GM18951 (cell line): ENCODE data around the gene EMD.
A peak's percentile ranks its signal among the peaks of the same experiment; 100 is the strongest.

Source experiments
- POLR2A ChIP-seq: IDR thresholded peaks from 4 replicates; pipeline ENCODE4 v1.6.1; 2011; ENCODE audit warnings: mild to moderate bottlenecking; ENCODE audit not compliant: insufficient read length, insufficient read depth; ENCODE audit errors: extremely low read depth
- in situ Hi-C: fragments of 300-500 bp; cut with MboI; formaldehyde crosslinking; loops from one replicate; pipeline ENCODE4 v1.12.0; 2022; ENCODE audit warnings: low sequenced_read_pairs, mixed read lengths, inconsistent platforms; ENCODE audit not compliant: unreplicated experiment

The EMD gene

DNA sequence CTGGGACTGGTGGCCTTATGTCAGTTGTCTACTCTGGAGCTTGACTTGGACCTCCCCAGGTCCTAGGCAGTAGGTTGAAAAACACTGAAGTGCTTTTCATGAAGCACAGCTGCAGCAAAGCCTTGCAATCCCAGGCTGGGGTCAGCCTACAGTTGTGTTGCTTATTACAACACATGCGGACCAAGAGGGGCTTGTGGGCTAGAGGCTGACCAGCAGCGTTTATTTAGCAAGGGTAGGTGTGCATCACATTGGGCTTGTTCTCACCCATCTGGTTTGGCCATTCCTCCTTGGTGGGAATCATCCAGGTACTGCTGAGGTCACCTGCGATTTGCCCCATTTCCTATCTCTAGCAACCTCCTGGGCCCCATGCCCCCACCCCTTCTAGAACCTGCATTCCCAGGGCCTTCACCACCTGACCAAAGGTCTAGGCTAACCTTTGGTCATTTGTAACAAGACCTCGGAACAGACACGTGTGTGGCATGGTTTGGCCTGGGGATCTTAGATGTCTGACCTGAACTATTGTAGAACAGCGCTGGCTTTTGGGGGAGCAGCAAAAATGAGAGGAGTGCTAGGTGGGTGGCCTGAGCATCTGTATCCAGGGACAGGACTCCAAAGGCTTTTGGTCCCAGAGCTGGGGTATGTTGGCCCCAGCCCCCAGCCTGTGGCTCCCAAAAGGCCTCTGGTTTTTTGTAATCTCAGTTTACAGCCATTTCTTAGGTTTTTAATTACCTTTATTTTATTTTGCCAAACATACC is 22.1 kb downstream of the EMD start:
- in situ Hi-C loops, result no loop called here
- peak; percentile 49 for TF ChIP-seq POLR2A

DNA sequence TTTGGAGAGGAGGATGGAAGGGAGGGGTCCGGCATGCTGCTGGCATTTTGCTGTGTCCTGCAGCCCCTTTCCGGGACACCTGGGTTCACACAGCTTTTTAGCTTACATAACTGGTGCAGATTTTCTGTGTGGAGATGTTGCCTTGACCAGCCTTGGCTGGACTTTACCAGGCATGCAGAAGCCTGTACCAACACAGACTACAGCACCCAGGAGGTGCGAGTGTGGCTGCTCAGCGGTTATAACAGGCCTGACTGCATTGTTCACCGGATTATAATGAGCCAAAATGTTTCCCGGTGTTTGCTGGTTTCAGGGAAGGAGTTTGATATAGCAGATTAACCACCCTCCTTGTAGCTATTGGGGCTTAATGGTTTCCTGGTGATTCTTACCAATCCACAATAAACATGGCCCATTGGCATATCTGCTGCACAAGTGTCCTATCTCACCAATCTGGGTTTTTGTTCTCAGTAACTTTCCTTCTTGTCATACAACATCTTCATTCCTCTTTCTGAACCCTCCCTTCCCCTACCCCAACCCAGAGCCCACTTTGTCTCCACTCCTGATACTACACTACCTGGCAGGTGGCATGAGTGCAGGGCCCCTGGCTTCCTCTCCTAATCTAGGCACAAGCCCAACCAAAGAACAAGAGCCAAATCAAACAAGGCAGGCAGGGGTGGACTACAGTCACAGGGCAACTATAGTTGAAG is 23.0 kb downstream of the EMD start:
- in situ Hi-C loops, result no loop called here
- TF ChIP-seq POLR2A, result no peak

DNA sequence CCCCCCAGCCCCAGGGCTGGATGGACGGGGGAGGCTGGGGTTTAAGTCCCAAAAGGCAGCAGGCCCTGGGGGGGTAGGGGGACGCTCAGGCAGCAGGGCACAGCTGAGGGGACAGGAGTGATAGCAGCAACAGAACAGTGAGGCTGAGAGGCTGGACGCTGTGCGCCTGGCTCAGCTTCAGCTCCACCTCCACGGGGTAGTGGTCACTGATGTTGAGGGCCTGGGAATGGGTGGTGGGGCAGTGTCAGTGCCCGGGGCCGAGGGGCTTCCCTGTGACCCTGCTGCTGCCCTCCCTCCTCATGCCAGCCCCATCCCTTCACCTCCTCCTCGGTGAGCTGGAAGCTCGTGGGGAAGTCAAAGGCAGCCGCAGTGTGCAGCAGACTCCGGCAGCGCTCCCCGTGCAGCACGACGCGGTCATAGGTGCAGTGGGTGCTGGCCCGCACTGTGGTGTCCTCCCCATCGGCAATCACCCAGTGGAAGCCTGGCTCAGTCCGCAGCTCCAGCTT is 23.6 kb downstream of the EMD start:
- in situ Hi-C loops, result no loop called here
- no peak for TF ChIP-seq POLR2A

DNA sequence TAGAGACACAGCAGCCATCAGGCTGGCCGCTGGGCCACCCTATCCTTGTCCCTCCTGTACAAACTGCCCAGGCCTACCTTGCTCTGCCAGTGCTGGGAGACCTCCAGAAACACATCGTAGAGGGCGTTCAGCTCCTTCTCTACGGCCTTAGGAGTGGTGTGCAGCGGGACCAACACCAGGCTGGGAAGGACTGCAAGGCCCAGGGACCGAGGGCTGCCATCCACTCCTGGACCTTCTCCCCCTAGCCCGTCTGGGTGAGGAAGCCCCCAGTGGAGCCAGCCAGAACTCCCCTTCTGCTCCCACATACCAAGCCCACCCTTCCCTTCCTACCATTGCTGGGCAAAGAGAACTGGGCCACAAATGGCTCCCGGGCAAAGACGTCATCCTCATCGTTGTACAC is 24.1 kb downstream of the EMD start:
- no peak for TF ChIP-seq POLR2A
- in situ Hi-C loops, result no loop called here

DNA sequence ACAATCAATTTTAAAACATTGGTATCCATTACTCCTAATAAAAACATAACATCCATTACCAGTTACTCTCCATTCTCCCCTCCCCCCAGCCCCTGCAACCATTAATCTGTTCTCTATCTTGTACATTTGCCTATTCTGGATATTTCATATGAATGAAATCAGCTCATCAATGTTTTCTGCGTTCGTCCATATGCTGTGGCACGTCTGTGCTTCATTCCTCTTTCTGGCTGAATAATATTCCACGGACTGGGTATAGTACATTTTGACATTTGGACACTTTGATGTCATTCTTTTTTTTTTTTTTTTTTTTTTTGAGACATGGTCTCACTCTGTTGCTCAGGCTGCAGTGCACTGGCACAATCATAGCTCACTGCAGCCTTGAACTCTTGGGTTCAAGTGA is 24.8 kb downstream of the EMD start:
- in situ Hi-C loops, result no loop called here
- TF ChIP-seq POLR2A, result no peak

DNA sequence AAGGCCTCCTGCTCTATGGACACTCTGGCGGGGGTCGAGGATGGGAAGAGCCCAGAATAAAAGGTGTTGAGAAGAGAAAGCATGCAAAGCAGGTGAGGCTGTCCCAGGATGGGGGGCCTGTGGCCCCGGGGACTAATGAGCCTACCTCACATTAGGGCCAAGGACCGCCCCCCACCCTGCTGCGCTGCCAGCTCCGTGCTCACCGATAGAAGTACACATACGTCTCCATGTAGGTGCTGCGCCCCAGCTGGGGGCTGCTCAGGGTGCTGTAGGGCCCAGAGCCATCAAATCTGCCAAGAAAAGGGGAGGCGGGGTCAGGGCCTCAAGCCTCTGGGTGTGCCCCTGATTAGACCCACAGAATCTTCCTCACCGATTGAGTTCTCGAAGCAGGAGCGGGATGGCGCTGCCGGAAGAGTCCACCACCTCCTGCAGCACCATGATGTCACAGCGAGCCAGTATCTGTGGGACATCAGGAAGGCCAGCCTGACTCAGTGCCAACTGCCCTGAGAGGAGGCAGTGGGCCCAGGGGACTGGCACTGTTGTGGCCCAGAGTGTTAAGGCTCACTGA is 25.6 kb downstream of the EMD start:
- no peak for TF ChIP-seq POLR2A
- in situ Hi-C loops, result no loop called here

DNA sequence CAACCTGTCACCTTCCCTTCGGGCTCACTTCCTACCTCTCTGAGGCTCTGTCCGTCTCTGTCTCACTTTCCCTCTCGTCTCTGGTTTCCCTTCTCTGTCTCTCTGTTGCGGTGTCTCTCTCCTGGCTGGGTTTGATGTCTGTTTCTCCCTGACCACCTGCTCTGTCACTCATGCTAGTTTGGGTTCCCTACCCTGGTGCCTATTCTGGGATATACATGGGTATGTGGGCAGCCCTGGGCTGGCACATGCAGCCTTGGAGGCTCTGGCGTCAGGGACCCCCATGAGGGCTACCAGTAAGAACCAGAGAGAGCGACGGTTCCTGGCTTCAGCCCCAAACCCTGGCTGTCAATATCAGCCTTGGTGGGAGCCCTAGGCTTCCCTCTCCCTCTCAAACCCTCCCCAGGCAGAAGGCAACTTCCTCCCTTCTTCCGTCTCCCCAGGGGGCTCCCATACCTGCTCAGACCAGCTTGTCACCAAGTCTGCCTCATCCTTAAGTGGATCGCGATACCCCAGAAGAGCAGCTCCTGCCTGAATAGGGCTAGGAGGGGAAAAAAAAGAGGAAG is 29.6 kb downstream of the EMD start:
- TF ChIP-seq POLR2A, result peak; percentile 26
- in situ Hi-C loops, result no loop called here

DNA sequence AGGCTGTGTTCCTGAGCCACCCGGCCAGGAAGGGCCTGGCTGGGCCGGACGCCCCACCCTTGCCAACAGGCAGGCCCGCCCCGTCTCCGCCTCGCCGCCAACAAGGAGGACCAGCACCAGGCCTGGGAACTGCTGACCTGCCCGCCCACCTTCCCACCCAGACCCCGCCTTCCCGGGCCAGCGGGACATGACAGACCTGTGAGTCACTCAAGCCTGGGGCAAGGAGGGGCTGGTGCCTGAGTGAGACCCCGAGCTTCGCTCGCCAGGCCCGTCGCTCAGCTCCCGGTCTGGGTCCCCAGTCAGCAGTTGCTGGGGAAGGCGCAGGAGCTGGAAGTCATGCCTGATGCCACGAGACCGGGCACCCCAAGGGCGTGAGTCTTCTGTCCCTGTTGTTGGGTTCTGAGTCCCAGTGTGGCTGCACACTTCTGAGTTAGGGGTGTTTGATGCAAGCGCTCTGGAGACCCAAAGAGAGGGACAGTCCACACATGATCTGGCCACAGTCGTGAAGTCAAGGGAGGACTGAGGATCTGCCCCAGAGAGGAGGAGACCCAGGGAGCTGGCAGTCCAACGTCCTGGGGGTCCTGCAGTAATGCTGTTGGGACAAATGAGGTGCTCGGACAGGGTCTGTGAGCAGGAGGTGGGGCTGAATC is 30.3 kb downstream of the EMD start, which contains the start of gene DNASE1L1:
TSS of gene DNASE1L1 (minus strand) at position 33 of the 650 bp plus-strand sequence. CDS start 3,686 bp downstream, outside the sequence.
- TF ChIP-seq POLR2A, result peak; percentile 10
- in situ Hi-C loops, result no loop called here

DNA sequence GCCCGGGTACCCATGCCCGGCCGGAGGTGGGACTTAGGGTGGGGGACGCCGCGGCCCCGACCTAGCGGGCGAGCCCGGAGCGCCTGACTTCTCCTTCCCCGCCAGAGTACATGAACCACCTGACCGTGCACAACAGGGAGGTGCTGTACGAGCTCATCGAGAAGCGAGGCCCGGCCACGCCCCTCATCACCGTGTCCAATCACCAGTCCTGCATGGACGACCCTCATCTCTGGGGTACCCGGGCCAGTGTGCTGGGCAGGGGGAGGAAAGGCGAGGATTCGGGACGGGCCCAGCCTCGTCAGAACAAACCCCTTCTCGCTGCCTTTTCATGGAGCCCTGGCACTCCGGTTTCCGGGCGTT is 32.9 kb downstream of the EMD start:
- in situ Hi-C loops, result no loop called here
- TF ChIP-seq POLR2A, result peak; percentile 38

DNA sequence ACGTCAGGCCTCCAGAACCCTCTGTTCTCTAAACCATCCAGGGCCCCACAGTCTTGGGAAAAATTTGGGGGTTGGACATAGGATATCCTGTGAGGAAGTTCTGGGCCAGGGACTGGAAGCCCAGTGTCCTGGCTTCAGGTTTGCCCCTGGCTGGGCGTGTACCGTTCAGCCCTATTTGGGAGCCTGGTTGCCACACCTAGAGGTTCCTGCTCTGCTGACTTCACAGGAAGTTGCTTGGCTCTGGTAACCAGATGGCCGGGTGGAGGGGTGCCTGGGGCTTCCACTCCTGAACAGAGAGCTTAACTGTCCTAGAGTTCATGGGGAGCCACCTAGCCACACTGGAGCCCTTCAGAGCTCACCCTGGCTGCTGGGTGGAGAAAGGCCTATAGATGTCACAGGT is 33.4 kb downstream of the EMD start:
- in situ Hi-C loops, result no loop called here
- no peak for TF ChIP-seq POLR2A

DNA sequence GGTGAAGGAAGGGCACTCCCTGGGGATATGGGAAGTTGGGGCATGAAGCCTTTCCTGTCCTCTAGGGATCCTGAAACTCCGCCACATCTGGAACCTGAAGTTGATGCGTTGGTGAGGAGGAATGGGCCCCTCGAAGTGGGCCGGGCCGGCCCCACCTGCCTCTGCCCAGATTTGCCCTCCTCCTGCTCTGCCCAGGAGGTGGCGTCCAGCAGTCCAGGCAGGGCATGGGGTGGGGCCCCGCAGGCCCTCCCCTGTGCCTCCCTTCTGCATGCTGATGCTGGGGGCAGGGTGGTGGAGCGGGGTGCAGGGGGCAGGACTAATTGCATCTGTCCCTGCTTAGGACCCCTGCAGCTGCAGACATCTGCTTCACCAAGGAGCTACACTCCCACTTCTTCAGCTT is 34.0 kb downstream of the EMD start:
- in situ Hi-C loops, result no loop called here
- TF ChIP-seq POLR2A, result no peak

DNA sequence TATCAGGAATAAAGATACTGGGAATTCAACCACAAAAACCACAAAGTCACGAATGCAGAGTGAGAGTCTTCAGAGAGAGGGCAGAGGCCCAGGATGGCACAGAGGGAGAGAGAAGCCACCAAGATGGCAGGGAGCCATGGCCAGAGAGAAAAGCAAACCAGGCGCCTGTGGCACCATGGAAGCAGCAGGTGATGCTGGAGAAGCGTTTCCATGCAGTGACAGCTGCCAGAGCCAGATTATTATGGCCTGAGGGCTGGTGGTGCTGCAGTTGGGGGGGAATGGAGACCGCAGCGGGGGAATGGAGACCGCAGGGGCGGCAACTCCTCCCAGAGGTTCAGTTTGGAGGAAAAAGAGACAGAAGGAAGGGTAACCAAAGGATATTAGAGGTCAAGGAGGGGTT is 38.1 kb downstream of the EMD start:
- no peak for TF ChIP-seq POLR2A
- in situ Hi-C loops, result no loop called here

DNA sequence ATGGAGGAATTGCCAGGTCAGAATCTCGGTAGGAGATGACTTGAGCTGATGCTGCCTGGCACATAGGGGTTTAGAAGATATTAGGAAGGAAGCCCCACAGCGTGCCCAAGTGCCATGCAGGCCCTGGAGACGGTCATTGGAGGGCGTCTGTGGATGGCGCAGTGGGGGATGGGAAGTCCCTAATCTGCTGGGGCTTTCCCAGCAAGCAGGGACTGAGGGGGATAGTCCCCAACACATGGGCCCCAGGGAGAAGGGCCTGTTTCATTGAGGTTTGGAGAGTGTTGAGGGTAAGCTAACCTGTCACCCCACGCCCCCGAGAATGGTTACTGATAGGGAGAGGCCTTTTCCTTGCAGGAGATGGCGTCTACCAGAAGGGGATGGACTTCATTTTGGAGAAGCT is 40.1 kb downstream of the EMD start:
- no peak for TF ChIP-seq POLR2A
- in situ Hi-C loops, result no loop called here

DNA sequence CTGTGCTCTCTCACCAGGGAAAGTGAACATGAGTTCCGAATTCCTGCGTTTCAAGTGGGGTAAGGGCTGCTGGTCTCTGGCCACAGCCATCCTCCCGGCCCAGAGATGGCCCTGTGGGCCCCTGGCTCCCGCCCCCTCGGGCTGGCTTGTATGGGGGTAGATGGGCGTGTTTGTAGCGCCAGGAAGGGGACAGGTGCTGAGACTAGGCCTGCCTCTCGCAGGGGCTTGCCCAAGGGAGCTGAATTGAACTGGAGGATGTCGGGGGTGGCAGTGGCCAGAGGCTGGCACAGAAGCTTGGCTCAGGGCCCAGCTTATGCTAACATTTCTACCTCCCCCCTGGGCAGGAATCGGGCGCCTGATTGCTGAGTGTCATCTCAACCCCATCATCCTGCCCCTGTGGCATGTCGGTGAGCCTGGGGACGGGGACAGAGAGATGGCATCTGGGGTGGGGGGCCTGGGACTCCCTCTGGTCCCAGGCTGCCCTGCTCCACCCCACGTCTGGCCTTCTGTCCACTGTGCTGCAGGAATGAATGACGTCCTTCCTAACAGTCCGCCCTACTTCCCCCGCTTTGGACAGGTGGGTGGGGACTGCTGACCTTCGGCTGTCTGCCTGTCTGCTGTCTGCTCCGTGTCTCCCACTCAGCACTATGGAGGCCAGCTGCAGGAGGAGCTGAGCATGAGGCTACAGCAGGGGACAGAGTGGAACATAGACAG is 40.8 kb downstream of the EMD start:
- in situ Hi-C loops, result no loop called here
- no peak for TF ChIP-seq POLR2A
